GM21717 (cell line): ENCODE results near the gene PPARGC1A.

Experiments used
- ATAC-seq: cut with Tn5 transposase; IDR thresholded peaks from one replicate; pipeline ENCODE4 v1.9.1; 2021; ENCODE audit warnings: mild to moderate bottlenecking, moderate library complexity; ENCODE audit not compliant: unreplicated experiment

PPARGC1A gene

GRCh38 chr4:23911675-23912455 lies 22.0 kb upstream of the PPARGC1A start:
- ATAC-seq: peak; percentile 94

GRCh38 chr4:23909671-23910070 lies 19.8 kb upstream of the PPARGC1A start:
- ATAC-seq: no peak

- no peak for ATAC-seq
Observed at GRCh38 chr4:23906839-23907238, 17.0 kb upstream of the PPARGC1A start.

GRCh38 chr4:23904639-23905071 lies 14.8 kb upstream of the PPARGC1A start:
- ATAC-seq: no peak

GRCh38 chr4:23903859-23904438 lies 14.1 kb upstream of the PPARGC1A start:
- no peak for ATAC-seq

GRCh38 chr4:23902222-23902804 lies 12.5 kb upstream of the PPARGC1A start:
- ATAC-seq: no peak

- no peak for ATAC-seq
Observed at GRCh38 chr4:23900636-23901035, 10.8 kb upstream of the PPARGC1A start.

GRCh38 chr4:23899565-23899964 lies 9.7 kb upstream of the PPARGC1A start:
- no peak for ATAC-seq

GRCh38 chr4:23897564-23898109 lies 7.8 kb upstream of the PPARGC1A start:
- ATAC-seq: no peak

- ATAC-seq: no peak
Observed at GRCh38 chr4:23894021-23894420, 4.2 kb upstream of the PPARGC1A start.

GRCh38 chr4:23891064-23891421 lies 1.2 kb upstream of the PPARGC1A start:
- no peak for ATAC-seq

- no peak for ATAC-seq
Observed at GRCh38 chr4:23890369-23891063, 669 bp upstream of the PPARGC1A start.

GRCh38 chr4:23889391-23889790 lies 456 bp downstream of the PPARGC1A start:
- no peak for ATAC-seq

GRCh38 chr4:23888421-23889319 lies 1.2 kb downstream of the PPARGC1A start:
- ATAC-seq: no peak

- no peak for ATAC-seq
Observed at GRCh38 chr4:23887989-23888388, 1.9 kb downstream of the PPARGC1A start.

GRCh38 chr4:23887173-23887572 lies 2.7 kb downstream of the PPARGC1A start:
- no peak for ATAC-seq

GRCh38 chr4:23885943-23886590 lies 3.8 kb downstream of the PPARGC1A start:
- no peak for ATAC-seq

- no peak for ATAC-seq
Observed at GRCh38 chr4:23884741-23885140, 5.1 kb downstream of the PPARGC1A start.

GRCh38 chr4:23884261-23884660 lies 5.6 kb downstream of the PPARGC1A start:
- no peak for ATAC-seq

- no peak for ATAC-seq
Observed at GRCh38 chr4:23882976-23883531, 6.8 kb downstream of the PPARGC1A start.
